Stomach (tissue), 9 donors: Measurements from ENCODE around the gene CCDC148. TPM values are rescaled to one million over a fixed set of nuclear protein-coding genes. Genes with fewer than 3 reads are reported as not detected.

Source experiments
- DNase-seq, 2 donors: peaks; one replicate each; pipeline versions ENCODE4 v3.0.0 to v3.0.0-alpha.2; 2013 to 2019
- H3K27ac ChIP-seq, 5 donors: fragments of 200-600 bp in 4 of 5; sonication (generic) in 4 of 5; one replicate each; pipeline ENCODE4 v1.5.1; 2013 to 2019; ENCODE audit warnings: mild to moderate bottlenecking in 1 of 5, moderate library complexity in 1 of 5
- H3K27me3 ChIP-seq, 3 donors: fragments of 200-600 bp; sonication (generic); one replicate each; pipeline ENCODE4 v1.5.1; 2017 to 2019; ENCODE audit warnings: mixed run types in 1 of 3
- H3K36me3 ChIP-seq, 4 donors: fragments of 200-600 bp; sonication (generic); 1 replicate in 3 of 4; 2 replicates in 1 of 4; pipeline ENCODE4 v1.5.1; 2016 to 2019
- H3K4me1 ChIP-seq, 4 donors: fragments of 200-600 bp; sonication (generic); one replicate each; pipeline ENCODE4 v1.5.1; 2016 to 2019
- H3K4me3 ChIP-seq, 4 donors: fragments of 200-600 bp; sonication (generic) in 3 of 4; one replicate each; pipeline ENCODE4 v1.5.1; 2016 to 2019; ENCODE audit warnings: mild to moderate bottlenecking in 1 of 4
- H3K9me3 ChIP-seq, 4 donors: fragments of 200-600 bp; sonication (generic); one replicate each; pipeline ENCODE4 v1.5.1; 2016 to 2019
- CTCF ChIP-seq, 7 experiments: fragments of 450-650 bp in 4 of 7; fragments of 200-600 bp in 3 of 7; sonication (generic) in 3 of 7; IDR thresholded peaks; one replicate each; pipeline ENCODE4 v1.5.1; 2016 to 2019; ENCODE audit warnings: antibody characterized with exemption in 7 of 7, control low read depth in 2 of 7, mild to moderate bottlenecking in 1 of 7
- EP300 ChIP-seq: sonication (generic); formaldehyde crosslinking; IDR thresholded peaks from one replicate; pipeline ENCODE4 v1.6.1; 2017; ENCODE audit warnings: antibody characterized with exemption
- POLR2A ChIP-seq, 4 donors: fragments of 450-650 bp; IDR thresholded peaks; one replicate each; pipeline ENCODE4 v1.6.1; 2016; ENCODE audit warnings: antibody characterized with exemption in 4 of 4, control low read depth in 2 of 4, mild to moderate bottlenecking in 1 of 4, moderate library complexity in 1 of 4
- POLR2AphosphoS5 ChIP-seq, 3 donors: sonication (generic); formaldehyde crosslinking; IDR thresholded peaks; one replicate each; pipeline ENCODE4 v1.6.1; 2016; ENCODE audit warnings: antibody characterized with exemption in 3 of 3
- WGBS, 5 donors: extraction: QIAGEN DNeasy Blood & Tissue Kit in 3 of 5; methylation state at CpG; one replicate each; pipeline versions ENCODE4 v1.1.5 to v1.1.7; 2013 to 2018; 5-methylcytosine and 5-hydroxymethylcytosine counted together
- intact Hi-C: fragments of 100-400 bp; cut with DNase I; formaldehyde crosslinking; loops from one replicate; pipeline ENCODE4 v1.15.1; 2023; ENCODE audit warnings: low total_unique reads
- polyA plus RNA-seq, 3 donors: library from polyadenylated mRNA; stranded (reverse); fragments of 200-250 nt; gene quantifications; one replicate each; pipeline ENCODE4 v1.2.3, GENCODE V29; 2013
- total RNA-seq, 5 donors: library from RNA; depleted of rRNA; stranded (reverse); fragments of >200 nt; gene quantifications; one replicate each; pipeline versions ENCODE4 v1.1.0 to v1.2.3, GENCODE V29; 2014 to 2016
- donor health status: healthy with polysubstance abuse.
- donor health status: Bipolar disorder and iron deficiency.
- donor health status: healthy.

The CCDC148 gene
- total and polyA plus RNA-seq, 8 donors = 0.25 to 1.3 (median 0.43) TPM; not detected in 5

- Histone ChIP-seq H3K9me3 (no peaks in the 10 kb centered on the region), H3K36me3 (no peaks in the 10 kb centered on the region), H3K4me3 (no peak overlapping the region), H3K27ac (no peak overlapping the region), H3K4me1 (no peaks in the 10 kb centered on the region), H3K27me3 (no peaks in the 10 kb centered on the region)
- WGBS, 5 donors = 58 to 76% (median 61%) methylated on average over 2 of the region's 2 CpGs
- intact Hi-C loops = no loop called here
- no peak for DNase-seq
- TF ChIP-seq CTCF (IDR thresholded peaks at IDR 0.05) (no peak), EP300 (no peak), POLR2AphosphoS5 (IDR thresholded peaks at IDR 0.05) (no peak), POLR2A (IDR thresholded peaks at IDR 0.05) (no peak)
Measured at GRCh38 chr2:158211502-158211901, 245.1 kb downstream of the CCDC148 start.

- Histone ChIP-seq H3K27ac (no peak overlapping the region), H3K27me3 (no peaks in the 10 kb centered on the region), H3K36me3 (no peaks in the 10 kb centered on the region), H3K9me3 (no peaks in the 10 kb centered on the region), H3K4me1 (peaks cover 0 to 5% (median 0%) of the 10 kb centered on the region in 4 donors), H3K4me3 (no peak overlapping the region)
- TF ChIP-seq EP300 = no peak
- no peak for TF ChIP-seq POLR2A (IDR thresholded peaks at IDR 0.05)
- TF ChIP-seq CTCF (IDR thresholded peaks at IDR 0.05) = no peak
- TF ChIP-seq POLR2AphosphoS5 (IDR thresholded peaks at IDR 0.05) = no peak
- DNase-seq = no peak
- WGBS, 5 donors = 59 to 86% (median 78%) methylated on average over 1 of the region's 1 CpG
- intact Hi-C loops = no loop called here
Measured at GRCh38 chr2:158207354-158207753, 249.2 kb downstream of the CCDC148 start.

- no peak overlapping the region for H3K27ac ChIP-seq
- no peaks in the 10 kb centered on the region for H3K9me3 ChIP-seq
- intact Hi-C loops = no loop called here
- WGBS, 5 donors = 30 to 46% (median 32%) methylated on average over 1 of the region's 1 CpG
- H3K36me3 ChIP-seq = no peaks in the 10 kb centered on the region
- TF ChIP-seq EP300 = no peak
- TF ChIP-seq POLR2AphosphoS5 (IDR thresholded peaks at IDR 0.05) = no peak
- TF ChIP-seq POLR2A (IDR thresholded peaks at IDR 0.05) = no peak
- no peak for TF ChIP-seq CTCF (IDR thresholded peaks at IDR 0.05)
- no peaks in the 10 kb centered on the region for H3K27me3 ChIP-seq
- no peak overlapping the region for H3K4me3 ChIP-seq
- peaks cover 0 to 10% (median 0%) of the 10 kb centered on the region in 4 donors for H3K4me1 ChIP-seq
- no peak for DNase-seq
Measured at GRCh38 chr2:158205215-158205614, 251.3 kb downstream of the CCDC148 start.

- Histone ChIP-seq H3K27ac (no peak overlapping the region), H3K36me3 (no peaks in the 10 kb centered on the region), H3K4me1 (peaks cover 0 to 10% (median 0%) of the 10 kb centered on the region in 4 donors), H3K27me3 (no peaks in the 10 kb centered on the region), H3K4me3 (no peak overlapping the region), H3K9me3 (no peaks in the 10 kb centered on the region)
- TF ChIP-seq EP300 (no peak), POLR2A (IDR thresholded peaks at IDR 0.05) (no peak), CTCF (IDR thresholded peaks at IDR 0.05) (no peak), POLR2AphosphoS5 (IDR thresholded peaks at IDR 0.05) (no peak)
- no peak for DNase-seq
- intact Hi-C loops = no loop called here
- WGBS, 5 donors = 67 to 88% (median 83%) methylated on average over 1 of the region's 1 CpG
Measured at GRCh38 chr2:158204741-158205165, 251.8 kb downstream of the CCDC148 start.
